Stomach (tissue), 9 donors: ENCODE data around the gene DIPK1A. TPM values are rescaled to one million over a fixed set of nuclear protein-coding genes. Genes with fewer than 3 reads are reported as not detected.

Experiments used
- DNase-seq, 2 donors: peaks; one replicate each; pipeline versions ENCODE4 v3.0.0 to v3.0.0-alpha.2; 2013 to 2019
- H3K27ac ChIP-seq, 5 donors: fragments of 200-600 bp in 4 of 5; sonication (generic) in 4 of 5; one replicate each; pipeline ENCODE4 v1.5.1; 2013 to 2019; ENCODE audit warnings: mild to moderate bottlenecking in 1 of 5, moderate library complexity in 1 of 5
- H3K27me3 ChIP-seq, 3 donors: fragments of 200-600 bp; sonication (generic); one replicate each; pipeline ENCODE4 v1.5.1; 2017 to 2019; ENCODE audit warnings: mixed run types in 1 of 3
- H3K36me3 ChIP-seq, 4 donors: fragments of 200-600 bp; sonication (generic); 1 replicate in 3 of 4; 2 replicates in 1 of 4; pipeline ENCODE4 v1.5.1; 2016 to 2019
- H3K4me1 ChIP-seq, 4 donors: fragments of 200-600 bp; sonication (generic); one replicate each; pipeline ENCODE4 v1.5.1; 2016 to 2019
- H3K4me3 ChIP-seq, 4 donors: fragments of 200-600 bp; sonication (generic) in 3 of 4; one replicate each; pipeline ENCODE4 v1.5.1; 2016 to 2019; ENCODE audit warnings: mild to moderate bottlenecking in 1 of 4
- H3K9me3 ChIP-seq, 4 donors: fragments of 200-600 bp; sonication (generic); one replicate each; pipeline ENCODE4 v1.5.1; 2016 to 2019
- EP300 ChIP-seq: sonication (generic); formaldehyde crosslinking; IDR thresholded peaks from one replicate; pipeline ENCODE4 v1.6.1; 2017; ENCODE audit warnings: antibody characterized with exemption
- POLR2A ChIP-seq, 4 donors: fragments of 450-650 bp; IDR thresholded peaks; one replicate each; pipeline ENCODE4 v1.6.1; 2016; ENCODE audit warnings: antibody characterized with exemption in 4 of 4, control low read depth in 2 of 4, mild to moderate bottlenecking in 1 of 4, moderate library complexity in 1 of 4
- POLR2AphosphoS5 ChIP-seq, 3 donors: sonication (generic); formaldehyde crosslinking; IDR thresholded peaks; one replicate each; pipeline ENCODE4 v1.6.1; 2016; ENCODE audit warnings: antibody characterized with exemption in 3 of 3
- WGBS, 5 donors: extraction: QIAGEN DNeasy Blood & Tissue Kit in 3 of 5; methylation state at CpG; one replicate each; pipeline versions ENCODE4 v1.1.5 to v1.1.7; 2013 to 2018; 5-methylcytosine and 5-hydroxymethylcytosine counted together
- intact Hi-C: fragments of 100-400 bp; cut with DNase I; formaldehyde crosslinking; loops from one replicate; pipeline ENCODE4 v1.15.1; 2023; ENCODE audit warnings: low total_unique reads
- polyA plus RNA-seq, 3 donors: library from polyadenylated mRNA; stranded (reverse); fragments of 200-250 nt; gene quantifications; one replicate each; pipeline ENCODE4 v1.2.3, GENCODE V29; 2013
- total RNA-seq, 5 donors: library from RNA; depleted of rRNA; stranded (reverse); fragments of >200 nt; gene quantifications; one replicate each; pipeline versions ENCODE4 v1.1.0 to v1.2.3, GENCODE V29; 2014 to 2016
- TF ChIP-seq, protein P1 (sequence below), 7 experiments: fragments of 450-650 bp in 4 of 7; fragments of 200-600 bp in 3 of 7; sonication (generic) in 3 of 7; IDR thresholded peaks; one replicate each; pipeline ENCODE4 v1.5.1; 2016 to 2019; ENCODE audit warnings: antibody characterized with exemption in 7 of 7, control low read depth in 2 of 7, mild to moderate bottlenecking in 1 of 7
- donor health status: healthy with polysubstance abuse.
- donor health status: Bipolar disorder and iron deficiency.
- donor health status: healthy.

Gene DIPK1A
- total and polyA plus RNA-seq, 8 donors, result 2.0 to 15.5 (median 5.0) TPM

GRCh38 chr1:92817986-92818764, 143.1 kb downstream of the DIPK1A start:
- H3K9me3 ChIP-seq, result no peaks in the 10 kb centered on the region
- peaks cover 0 to 18% (median 11%) of the 10 kb centered on the region in 4 donors for H3K4me1 ChIP-seq
- no peak for TF ChIP-seq POLR2A (IDR thresholded peaks at IDR 0.05)
- TF ChIP-seq, protein P1, sequence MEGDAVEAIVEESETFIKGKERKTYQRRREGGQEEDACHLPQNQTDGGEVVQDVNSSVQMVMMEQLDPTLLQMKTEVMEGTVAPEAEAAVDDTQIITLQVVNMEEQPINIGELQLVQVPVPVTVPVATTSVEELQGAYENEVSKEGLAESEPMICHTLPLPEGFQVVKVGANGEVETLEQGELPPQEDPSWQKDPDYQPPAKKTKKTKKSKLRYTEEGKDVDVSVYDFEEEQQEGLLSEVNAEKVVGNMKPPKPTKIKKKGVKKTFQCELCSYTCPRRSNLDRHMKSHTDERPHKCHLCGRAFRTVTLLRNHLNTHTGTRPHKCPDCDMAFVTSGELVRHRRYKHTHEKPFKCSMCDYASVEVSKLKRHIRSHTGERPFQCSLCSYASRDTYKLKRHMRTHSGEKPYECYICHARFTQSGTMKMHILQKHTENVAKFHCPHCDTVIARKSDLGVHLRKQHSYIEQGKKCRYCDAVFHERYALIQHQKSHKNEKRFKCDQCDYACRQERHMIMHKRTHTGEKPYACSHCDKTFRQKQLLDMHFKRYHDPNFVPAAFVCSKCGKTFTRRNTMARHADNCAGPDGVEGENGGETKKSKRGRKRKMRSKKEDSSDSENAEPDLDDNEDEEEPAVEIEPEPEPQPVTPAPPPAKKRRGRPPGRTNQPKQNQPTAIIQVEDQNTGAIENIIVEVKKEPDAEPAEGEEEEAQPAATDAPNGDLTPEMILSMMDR (IDR thresholded peaks at IDR 0.05), result peak in 5 of 7 experiments; percentile 52 to 76 (median 64)
- peak overlapping the region; percentile 38 to 76 (median 63) for H3K27ac ChIP-seq
- no peaks in the 10 kb centered on the region for H3K27me3 ChIP-seq
- 80 to 95% (median 90%) methylated on average over 3 of the region's 3 CpGs for WGBS, 5 donors
- no peak overlapping the region for H3K4me3 ChIP-seq
- no peaks in the 10 kb centered on the region for H3K36me3 ChIP-seq
- intact Hi-C loops, result no loop called here
- peak in 1 of 2 donors; percentile 47 for DNase-seq

GRCh38 chr1:92817137-92817697, 144.0 kb downstream of the DIPK1A start:
- H3K27me3 ChIP-seq, result no peaks in the 10 kb centered on the region
- H3K9me3 ChIP-seq, result no peaks in the 10 kb centered on the region
- H3K36me3 ChIP-seq, result no peaks in the 10 kb centered on the region
- TF ChIP-seq POLR2AphosphoS5 (IDR thresholded peaks at IDR 0.05) (peak in 1 of 3 donors; percentile 52), EP300 (no peak)
- TF ChIP-seq, protein P1 (IDR thresholded peaks at IDR 0.05), result peak in 1 of 7 experiments; percentile 9
- DNase-seq, result peak in 1 of 2 donors; percentile 71
- intact Hi-C loops, result no loop called here
- WGBS, 5 donors, result 12 to 48% (median 33%) methylated on average over 1 of the region's 1 CpG
- H3K4me1 ChIP-seq, result peaks cover 0 to 13% (median 11%) of the 10 kb centered on the region in 4 donors
- H3K27ac ChIP-seq, result peak overlapping the region; percentile 38 to 76 (median 65)
- no peak overlapping the region for H3K4me3 ChIP-seq

DNA sequence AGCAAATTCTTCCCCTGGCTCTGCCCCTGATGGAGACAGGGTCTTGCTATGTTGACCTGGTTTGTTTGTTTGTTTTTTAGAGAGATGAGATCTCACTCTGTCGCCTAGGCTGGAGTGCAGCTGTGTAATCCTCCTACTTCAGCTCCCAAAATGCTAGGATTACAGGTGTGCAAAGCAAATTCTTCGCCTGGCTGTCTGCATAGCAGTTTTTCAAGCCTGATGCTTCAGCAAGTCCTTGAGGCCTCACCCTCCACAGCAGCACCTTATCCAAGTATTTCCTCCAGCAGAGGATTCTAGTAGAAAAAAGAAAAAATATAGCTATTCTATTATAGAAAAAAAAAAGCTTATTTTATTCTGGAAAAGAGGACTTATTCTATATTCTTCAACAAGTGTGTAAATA, 144.5 kb downstream of the DIPK1A start:
- H3K36me3 ChIP-seq, result no peaks in the 10 kb centered on the region
- H3K9me3 ChIP-seq, result no peaks in the 10 kb centered on the region
- peaks cover 0 to 13% (median 11%) of the 10 kb centered on the region in 4 donors for H3K4me1 ChIP-seq
- H3K27me3 ChIP-seq, result no peaks in the 10 kb centered on the region
- no peak overlapping the region for H3K4me3 ChIP-seq
- no peak for TF ChIP-seq POLR2AphosphoS5 (IDR thresholded peaks at IDR 0.05)
- TF ChIP-seq EP300, result no peak
- DNase-seq, result no peak
- peak overlapping the region; percentile 38 to 79 (median 65) for H3K27ac ChIP-seq
- intact Hi-C loops, result no loop called here
- 39 to 58% (median 48%) methylated on average over 2 of the region's 2 CpGs for WGBS, 5 donors

DNA sequence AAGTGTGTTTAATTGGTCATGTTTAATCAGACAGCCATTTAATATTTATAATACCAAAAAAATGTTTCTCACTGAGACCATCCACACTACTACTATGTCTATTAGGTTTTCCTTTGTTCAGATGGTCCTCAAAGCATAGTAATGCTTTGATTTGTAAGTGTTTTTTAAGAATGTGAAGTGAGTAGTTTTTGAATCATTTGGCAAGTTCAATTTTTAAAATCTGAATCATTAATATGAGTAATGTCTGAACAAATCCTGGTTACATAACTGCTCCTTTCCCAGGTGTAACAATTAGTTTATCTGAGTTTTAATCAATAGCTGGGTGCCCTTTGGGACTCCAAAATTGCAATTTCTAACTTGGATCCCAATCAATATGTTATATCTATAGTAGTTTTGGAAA, 152.9 kb downstream of the DIPK1A start:
- intact Hi-C loops, result no loop called here
- H3K4me3 ChIP-seq, result no peak overlapping the region
- TF ChIP-seq POLR2A (IDR thresholded peaks at IDR 0.05), result no peak
- no peak for TF ChIP-seq POLR2AphosphoS5 (IDR thresholded peaks at IDR 0.05)
- TF ChIP-seq, protein P1 (IDR thresholded peaks at IDR 0.05), result no peak
- peaks cover 0 to 19% (median 8%) of the 10 kb centered on the region in 4 donors for H3K4me1 ChIP-seq
- H3K27me3 ChIP-seq, result no peaks in the 10 kb centered on the region
- no peaks in the 10 kb centered on the region for H3K9me3 ChIP-seq
- no peak for DNase-seq
- H3K36me3 ChIP-seq, result no peaks in the 10 kb centered on the region
- H3K27ac ChIP-seq, result no peak overlapping the region

DNA sequence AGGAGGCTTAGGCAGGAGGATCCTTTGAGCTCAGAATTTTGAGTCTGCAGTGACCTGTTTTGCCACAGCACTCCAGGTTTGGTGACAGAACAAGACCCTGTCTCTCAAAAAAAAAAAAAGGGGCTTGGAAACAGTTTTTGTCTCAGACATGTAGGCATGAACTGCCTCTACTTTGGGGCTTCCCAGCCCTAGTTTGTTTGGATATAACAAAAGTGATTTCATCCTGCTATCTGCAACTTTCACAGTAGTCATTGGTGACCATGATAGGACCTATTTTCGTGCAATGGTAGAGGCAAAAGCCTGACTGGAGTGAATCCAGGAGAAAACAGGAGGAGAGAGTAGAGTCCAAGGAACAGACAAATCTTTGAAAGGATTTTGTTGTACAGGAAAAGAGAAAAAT, 156.0 kb downstream of the DIPK1A start:
- no peaks in the 10 kb centered on the region for H3K36me3 ChIP-seq
- peaks cover 0 to 19% (median 8%) of the 10 kb centered on the region in 4 donors for H3K4me1 ChIP-seq
- DNase-seq, result no peak
- no peaks in the 10 kb centered on the region for H3K27me3 ChIP-seq
- no peak for TF ChIP-seq POLR2AphosphoS5 (IDR thresholded peaks at IDR 0.05)
- TF ChIP-seq EP300, result no peak
- no peak for TF ChIP-seq POLR2A (IDR thresholded peaks at IDR 0.05)
- TF ChIP-seq, protein P1 (IDR thresholded peaks at IDR 0.05), result no peak
- H3K4me3 ChIP-seq, result no peak overlapping the region
- 80 to 100% (median 92%) methylated on average over 1 of the region's 1 CpG for WGBS, 5 donors
- H3K9me3 ChIP-seq, result no peaks in the 10 kb centered on the region
- peak overlapping the region in 4 of 5 donors; percentile 56 to 73 (median 65) for H3K27ac ChIP-seq
- intact Hi-C loops, result no loop called here
